Neural crest cell (in vitro differentiated cells): ENCODE data around the gene COX7B2. TPM values are rescaled to one million over a fixed set of nuclear protein-coding genes. Genes with fewer than 3 reads are reported as not detected.

ENCODE experiments used
- DNase-seq: peaks from one replicate; pipeline ENCODE4 v3.0.0; 2021; ENCODE audit warnings: low read depth, mixed read lengths, low spot score
- H3K27ac Mint-ChIP-seq: one replicate; pipeline ENCODE4 v1.8.0; 2021; ENCODE audit warnings: mild to moderate bottlenecking, mixed read lengths; ENCODE audit not compliant: unreplicated experiment
- H3K27me3 Mint-ChIP-seq: 2 replicates; pipeline ENCODE4 v1.8.0; 2021; ENCODE audit warnings: low read depth, mild to moderate bottlenecking, mixed read lengths
- H3K36me3 Mint-ChIP-seq: 2 replicates; pipeline ENCODE4 v1.8.0; 2021; ENCODE audit warnings: low read depth, mild to moderate bottlenecking, mixed read lengths
- H3K4me1 Mint-ChIP-seq: 2 replicates; pipeline ENCODE4 v1.8.0; 2021; ENCODE audit warnings: mixed read lengths
- H3K4me3 Mint-ChIP-seq: one replicate; pipeline ENCODE4 v1.8.0; 2021; ENCODE audit warnings: mild to moderate bottlenecking, mixed read lengths
- H3K9me3 Mint-ChIP-seq: 2 replicates; pipeline ENCODE4 v1.8.0; 2021; ENCODE audit warnings: mixed read lengths
- total RNA-seq: library from RNA; stranded (reverse); gene quantifications from 2 replicates; pipeline ENCODE4 v1.2.1, GENCODE V29; 2021
- TF ChIP-seq, protein P1 (sequence below): fragments of 200-600 bp; sonication (generic); conservative IDR thresholded peaks from 2 replicates; pipeline ENCODE4 v1.5.0; 2021; ENCODE audit warnings: antibody characterized with exemption, mild to moderate bottlenecking

COX7B2 gene
- total RNA-seq, 1 donor from 2014 or later, result not detected

DNA sequence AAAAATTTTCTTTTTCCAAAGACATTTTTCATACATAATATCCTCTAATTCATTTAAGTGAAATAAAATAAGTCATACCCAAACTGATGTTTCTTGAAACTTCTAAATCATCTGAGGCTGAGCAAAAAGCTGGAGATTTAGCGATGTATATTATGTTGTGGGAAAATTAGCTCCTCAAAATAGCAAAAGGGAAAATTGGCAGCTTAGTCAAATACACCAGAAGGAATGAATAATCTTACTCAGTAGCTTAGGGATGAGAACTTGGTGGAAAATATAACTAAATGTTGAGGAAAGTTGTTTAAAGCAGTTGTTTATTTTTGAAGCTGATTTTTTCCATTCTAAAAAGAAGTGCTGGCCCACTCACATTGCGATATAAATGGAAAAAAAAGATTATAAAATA, 43.4 kb upstream of the COX7B2 start:
- TF ChIP-seq, protein P1, sequence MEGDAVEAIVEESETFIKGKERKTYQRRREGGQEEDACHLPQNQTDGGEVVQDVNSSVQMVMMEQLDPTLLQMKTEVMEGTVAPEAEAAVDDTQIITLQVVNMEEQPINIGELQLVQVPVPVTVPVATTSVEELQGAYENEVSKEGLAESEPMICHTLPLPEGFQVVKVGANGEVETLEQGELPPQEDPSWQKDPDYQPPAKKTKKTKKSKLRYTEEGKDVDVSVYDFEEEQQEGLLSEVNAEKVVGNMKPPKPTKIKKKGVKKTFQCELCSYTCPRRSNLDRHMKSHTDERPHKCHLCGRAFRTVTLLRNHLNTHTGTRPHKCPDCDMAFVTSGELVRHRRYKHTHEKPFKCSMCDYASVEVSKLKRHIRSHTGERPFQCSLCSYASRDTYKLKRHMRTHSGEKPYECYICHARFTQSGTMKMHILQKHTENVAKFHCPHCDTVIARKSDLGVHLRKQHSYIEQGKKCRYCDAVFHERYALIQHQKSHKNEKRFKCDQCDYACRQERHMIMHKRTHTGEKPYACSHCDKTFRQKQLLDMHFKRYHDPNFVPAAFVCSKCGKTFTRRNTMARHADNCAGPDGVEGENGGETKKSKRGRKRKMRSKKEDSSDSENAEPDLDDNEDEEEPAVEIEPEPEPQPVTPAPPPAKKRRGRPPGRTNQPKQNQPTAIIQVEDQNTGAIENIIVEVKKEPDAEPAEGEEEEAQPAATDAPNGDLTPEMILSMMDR, result no peak
- Mint-ChIP-seq H3K4me1 (no peaks in the 10 kb centered on the region), H3K36me3 (no peaks in the 10 kb centered on the region), H3K9me3 (no peaks in the 10 kb centered on the region), H3K4me3 (no peak overlapping the region), H3K27me3 (peaks cover 47% of the 10 kb centered on the region), H3K27ac (no peak overlapping the region)
- DNase-seq, result no peak

DNA sequence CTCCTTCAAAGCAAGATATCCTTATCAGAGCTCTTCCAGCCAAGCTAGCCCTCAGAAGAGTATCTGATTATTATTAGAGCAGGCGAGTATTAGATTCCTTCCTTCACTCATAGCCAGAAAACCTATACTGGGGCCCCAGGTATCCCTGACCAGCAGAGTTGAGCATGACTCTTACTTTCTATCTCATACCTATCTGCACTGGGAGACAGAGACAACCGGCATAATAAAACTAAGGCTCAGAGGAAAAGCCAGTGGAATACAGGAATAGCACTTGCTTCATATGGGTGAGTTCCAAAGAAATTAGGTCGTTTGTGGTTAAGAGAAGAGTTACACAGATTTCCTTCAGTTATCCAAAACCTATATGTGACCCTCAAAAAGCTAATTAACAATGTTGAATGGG, 41.8 kb upstream of the COX7B2 start:
- H3K4me3 Mint-ChIP-seq, result no peak overlapping the region
- H3K9me3 Mint-ChIP-seq, result no peaks in the 10 kb centered on the region
- no peaks in the 10 kb centered on the region for H3K36me3 Mint-ChIP-seq
- no peak for DNase-seq
- TF ChIP-seq, protein P1, result no peak
- no peak overlapping the region for H3K27ac Mint-ChIP-seq
- peaks cover 31% of the 10 kb centered on the region for H3K27me3 Mint-ChIP-seq
- H3K4me1 Mint-ChIP-seq, result no peaks in the 10 kb centered on the region

DNA sequence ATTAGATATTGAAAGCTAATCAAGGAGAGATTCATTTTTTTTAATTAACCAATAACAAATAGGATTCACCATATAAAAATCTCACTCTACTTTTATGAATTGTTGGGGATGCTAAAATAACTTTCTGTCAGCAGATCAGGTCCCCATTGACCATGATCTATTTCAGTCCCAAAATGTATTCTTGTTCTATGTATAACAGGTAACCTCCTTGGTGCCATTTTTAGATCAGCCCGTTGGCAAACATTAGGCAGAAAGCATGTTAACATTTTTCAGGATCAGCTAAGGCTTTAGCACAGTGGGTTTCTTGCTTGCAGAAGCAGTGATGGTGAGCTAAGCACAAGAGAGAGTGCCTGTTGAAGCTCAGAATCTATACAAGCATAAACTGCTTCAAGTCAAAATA, 40.8 kb upstream of the COX7B2 start:
- TF ChIP-seq, protein P1, result no peak
- Mint-ChIP-seq H3K4me3 (no peak overlapping the region), H3K36me3 (no peaks in the 10 kb centered on the region), H3K27ac (no peak overlapping the region), H3K4me1 (no peaks in the 10 kb centered on the region), H3K9me3 (no peaks in the 10 kb centered on the region), H3K27me3 (peaks cover 21% of the 10 kb centered on the region)
- DNase-seq, result no peak

DNA sequence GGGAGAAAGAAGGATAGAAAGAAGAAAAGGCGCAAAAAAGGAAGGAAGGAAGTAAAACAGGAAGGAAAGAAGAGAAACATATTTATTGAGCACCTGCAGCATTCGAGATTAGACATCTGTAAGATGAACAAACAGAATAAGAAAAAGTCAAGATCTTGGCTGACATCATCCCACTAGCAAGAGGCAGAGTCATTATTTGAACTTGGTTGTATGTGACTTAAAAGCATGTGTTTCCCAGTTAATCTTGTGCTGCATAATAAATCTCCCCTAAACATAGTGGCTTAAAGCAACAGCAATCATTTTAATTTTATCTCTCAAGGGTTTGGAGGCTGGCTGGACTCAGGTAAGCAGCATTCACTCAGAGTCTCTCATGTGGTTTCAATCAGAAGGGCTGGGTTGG, 38.5 kb upstream of the COX7B2 start:
- TF ChIP-seq, protein P1, result no peak
- no peak overlapping the region for H3K4me3 Mint-ChIP-seq
- peaks cover 13% of the 10 kb centered on the region for H3K27me3 Mint-ChIP-seq
- no peak for DNase-seq
- no peaks in the 10 kb centered on the region for H3K36me3 Mint-ChIP-seq
- no peak overlapping the region for H3K27ac Mint-ChIP-seq
- no peaks in the 10 kb centered on the region for H3K9me3 Mint-ChIP-seq
- no peaks in the 10 kb centered on the region for H3K4me1 Mint-ChIP-seq

DNA sequence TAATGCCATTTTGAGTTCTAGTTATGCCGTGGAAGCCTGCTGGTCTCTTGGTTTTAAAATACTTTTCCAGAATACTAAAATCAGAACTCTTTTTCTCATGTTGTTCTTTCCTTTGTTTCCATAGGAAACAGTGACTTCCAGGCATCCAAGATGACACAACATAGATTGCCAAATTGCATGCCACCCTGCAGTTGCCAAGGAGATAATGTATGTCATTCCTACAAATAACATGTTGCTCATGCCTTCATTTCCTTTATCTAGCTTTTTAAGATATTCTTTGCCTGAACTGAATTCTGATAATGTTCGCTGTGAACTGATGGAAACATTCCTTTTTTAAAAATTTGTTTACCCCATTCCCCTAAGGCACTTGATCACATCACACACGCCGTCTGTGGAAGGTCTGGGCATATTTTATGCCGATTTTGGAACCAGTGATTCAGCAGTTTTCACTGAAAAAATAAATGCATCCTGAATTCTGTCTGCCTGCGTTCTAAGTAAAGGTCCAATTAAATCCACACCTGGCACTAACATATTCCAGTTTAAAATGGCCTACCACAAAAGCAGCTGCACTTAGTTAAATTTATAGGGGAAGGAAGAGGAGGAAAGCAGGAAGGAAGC, 38.0 kb upstream of the COX7B2 start:
- H3K36me3 Mint-ChIP-seq, result no peaks in the 10 kb centered on the region
- H3K27me3 Mint-ChIP-seq, result peaks cover 9% of the 10 kb centered on the region
- TF ChIP-seq, protein P1, result no peak
- no peak overlapping the region for H3K4me3 Mint-ChIP-seq
- DNase-seq, result no peak
- no peaks in the 10 kb centered on the region for H3K4me1 Mint-ChIP-seq
- no peaks in the 10 kb centered on the region for H3K9me3 Mint-ChIP-seq
- no peak overlapping the region for H3K27ac Mint-ChIP-seq
